DOHH2 (cell line): ENCODE results near the gene KLK3.

Experiments used
- H3F3A ChIP-seq: fragments of 200-600 bp; sonication (generic), shearing (Covaris generic); 2 replicates; pipeline ENCODE4 v1.6.0; 2016; ENCODE audit warnings: antibody characterized with exemption, mild to moderate bottlenecking; ENCODE audit not compliant: control insufficient read depth, insufficient read depth
- H3K27ac ChIP-seq: fragments of 200-600 bp; sonication (generic); 2 replicates; pipeline ENCODE4 v1.5.1; 2014; ENCODE audit warnings: low read depth, mild to moderate bottlenecking, low read length, moderate library complexity
- H3K27me3 ChIP-seq: fragments of 200-600 bp; sonication (generic); 2 replicates; pipeline ENCODE4 v1.6.1; 2014; ENCODE audit warnings: mild to moderate bottlenecking, low read length, mixed read lengths; ENCODE audit not compliant: control insufficient read depth
- H3K36me3 ChIP-seq: fragments of 200-600 bp; sonication (generic); 2 replicates; pipeline ENCODE4 v1.6.1; 2014; ENCODE audit warnings: mild to moderate bottlenecking, low read length, moderate library complexity, mixed read lengths; ENCODE audit not compliant: control insufficient read depth
- H3K4me1 ChIP-seq: fragments of 200-600 bp; sonication (generic); 2 replicates; pipeline ENCODE4 v1.6.1; 2014; ENCODE audit warnings: mild to moderate bottlenecking, low read length, mixed read lengths; ENCODE audit not compliant: control insufficient read depth
- H3K4me2 ChIP-seq: fragments of 200-600 bp; sonication (generic); 2 replicates; pipeline ENCODE4 v1.6.0; 2014; ENCODE audit warnings: mild to moderate bottlenecking, low read length, moderate library complexity
- H3K4me3 ChIP-seq: fragments of 200-600 bp; sonication (generic); 2 replicates; pipeline ENCODE4 v1.5.1; 2014; ENCODE audit warnings: mild to moderate bottlenecking, low read length, mixed read lengths
- H3K79me2 ChIP-seq: fragments of 200-600 bp; sonication (generic); 2 replicates; pipeline ENCODE4 v1.6.1; 2014; ENCODE audit warnings: mild to moderate bottlenecking, low read length, mixed read lengths; ENCODE audit not compliant: control insufficient read depth
- H3K9me2 ChIP-seq: fragments of 200-600 bp; sonication (generic); replicated peaks from 2 replicates; pipeline ENCODE4 v1.6.1; 2014; ENCODE audit warnings: mild to moderate bottlenecking, low read length, mixed read lengths; ENCODE audit not compliant: control insufficient read depth
- H3K9me3 ChIP-seq: fragments of 200-600 bp; sonication (generic); 2 replicates; pipeline ENCODE4 v1.6.1; 2014; ENCODE audit warnings: antibody characterized with exemption, low read length, mixed read lengths; ENCODE audit not compliant: control insufficient read depth, insufficient read depth
- H4K20me1 ChIP-seq: fragments of 200-600 bp; sonication (generic); 2 replicates; pipeline ENCODE4 v1.6.0; 2014; ENCODE audit warnings: low read depth, mild to moderate bottlenecking, antibody characterized with exemption, low read length, moderate library complexity; ENCODE audit not compliant: control insufficient read depth, insufficient read depth
- EZH2phosphoT487 ChIP-seq: fragments of 200-600 bp; sonication (generic); IDR thresholded peaks from 2 replicates; pipeline ENCODE4 v1.6.1; 2017; ENCODE audit warnings: borderline replicate concordance, mild to moderate bottlenecking, antibody characterized with exemption, low read length, moderate library complexity, mixed read lengths
- TF ChIP-seq, protein P1 (sequence below): fragments of 200-600 bp; sonication (generic); IDR thresholded peaks from one replicate; pipeline ENCODE4 v1.5.1; 2014; ENCODE audit warnings: antibody characterized with exemption, mild to moderate bottlenecking, low read depth, low read length; ENCODE audit not compliant: poor library complexity, severe bottlenecking

The KLK3 gene

DNA sequence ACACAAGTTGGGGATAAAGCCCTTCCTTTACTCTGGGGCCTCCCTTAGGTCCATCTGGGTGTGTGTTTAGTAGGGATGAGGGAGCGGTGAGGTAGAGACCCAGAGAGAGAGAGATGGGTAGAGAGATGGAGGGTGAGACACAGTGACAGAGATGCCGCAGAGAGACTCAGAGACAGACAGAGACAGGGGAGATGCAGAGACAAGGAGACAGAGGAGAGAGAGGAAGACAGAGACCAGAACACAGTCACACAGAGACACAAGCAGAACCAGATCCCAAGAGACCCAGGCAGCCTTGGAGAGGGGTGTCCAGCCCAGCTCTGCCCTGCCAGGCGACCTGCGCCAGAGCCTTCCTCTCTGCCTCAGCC lies 33.5 kb upstream of the KLK3 start:
- Histone ChIP-seq H3K4me2 (peak overlapping the region; percentile 93), H3K79me2 (no peaks in the 10 kb centered on the region), H3K36me3 (no peaks in the 10 kb centered on the region), H3K4me1 (peaks cover 53% of the 10 kb centered on the region), H3F3A (peaks cover 4% of the 10 kb centered on the region; the same call in 1 of the 2 replicates), H3K27ac (peak overlapping the region; percentile 62), H3K4me3 (peak overlapping the region; percentile 55), H3K9me3 (no peaks in the 10 kb centered on the region), H3K27me3 (peaks cover 18% of the 10 kb centered on the region), H4K20me1 (no peaks in the 10 kb centered on the region), H3K9me2 (no peaks in the 10 kb centered on the region)
- TF ChIP-seq, protein P1, sequence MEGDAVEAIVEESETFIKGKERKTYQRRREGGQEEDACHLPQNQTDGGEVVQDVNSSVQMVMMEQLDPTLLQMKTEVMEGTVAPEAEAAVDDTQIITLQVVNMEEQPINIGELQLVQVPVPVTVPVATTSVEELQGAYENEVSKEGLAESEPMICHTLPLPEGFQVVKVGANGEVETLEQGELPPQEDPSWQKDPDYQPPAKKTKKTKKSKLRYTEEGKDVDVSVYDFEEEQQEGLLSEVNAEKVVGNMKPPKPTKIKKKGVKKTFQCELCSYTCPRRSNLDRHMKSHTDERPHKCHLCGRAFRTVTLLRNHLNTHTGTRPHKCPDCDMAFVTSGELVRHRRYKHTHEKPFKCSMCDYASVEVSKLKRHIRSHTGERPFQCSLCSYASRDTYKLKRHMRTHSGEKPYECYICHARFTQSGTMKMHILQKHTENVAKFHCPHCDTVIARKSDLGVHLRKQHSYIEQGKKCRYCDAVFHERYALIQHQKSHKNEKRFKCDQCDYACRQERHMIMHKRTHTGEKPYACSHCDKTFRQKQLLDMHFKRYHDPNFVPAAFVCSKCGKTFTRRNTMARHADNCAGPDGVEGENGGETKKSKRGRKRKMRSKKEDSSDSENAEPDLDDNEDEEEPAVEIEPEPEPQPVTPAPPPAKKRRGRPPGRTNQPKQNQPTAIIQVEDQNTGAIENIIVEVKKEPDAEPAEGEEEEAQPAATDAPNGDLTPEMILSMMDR, result no peak
- TF ChIP-seq EZH2phosphoT487, result no peak

DNA sequence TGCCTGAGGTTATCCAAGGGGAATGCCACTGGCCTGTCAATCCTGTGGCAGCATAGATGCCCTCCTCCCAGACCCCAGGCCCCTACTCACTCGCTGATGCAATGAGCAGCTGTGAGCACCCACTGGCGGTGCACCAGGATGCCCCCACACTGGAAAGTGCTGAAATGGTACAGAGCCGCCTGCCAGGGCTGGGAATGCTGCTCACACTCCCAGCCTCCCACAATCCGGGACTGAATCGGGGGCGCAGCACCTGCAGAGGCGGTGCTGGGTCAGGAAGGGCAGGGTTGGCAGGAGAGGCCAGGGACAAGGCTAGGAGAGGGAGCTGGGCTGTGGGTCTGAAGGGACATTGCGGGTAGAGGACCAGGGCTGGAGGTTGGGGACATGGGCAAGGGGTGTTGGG lies 33.1 kb upstream of the KLK3 start:
- H3K79me2 ChIP-seq, result no peaks in the 10 kb centered on the region
- H3K9me3 ChIP-seq, result no peaks in the 10 kb centered on the region
- peak overlapping the region; percentile 93 for H3K4me2 ChIP-seq
- H3K4me1 ChIP-seq, result peaks cover 53% of the 10 kb centered on the region
- no peaks in the 10 kb centered on the region for H4K20me1 ChIP-seq
- H3K36me3 ChIP-seq, result no peaks in the 10 kb centered on the region
- H3F3A ChIP-seq, result peaks cover 4% of the 10 kb centered on the region; the same call in 1 of the 2 replicates
- H3K9me2 ChIP-seq, result no peaks in the 10 kb centered on the region
- H3K27ac ChIP-seq, result no peak overlapping the region
- TF ChIP-seq EZH2phosphoT487, result no peak
- TF ChIP-seq, protein P1, result no peak
- H3K4me3 ChIP-seq, result no peak overlapping the region; the same call in 1 of the 2 replicates
- H3K27me3 ChIP-seq, result peaks cover 18% of the 10 kb centered on the region

DNA sequence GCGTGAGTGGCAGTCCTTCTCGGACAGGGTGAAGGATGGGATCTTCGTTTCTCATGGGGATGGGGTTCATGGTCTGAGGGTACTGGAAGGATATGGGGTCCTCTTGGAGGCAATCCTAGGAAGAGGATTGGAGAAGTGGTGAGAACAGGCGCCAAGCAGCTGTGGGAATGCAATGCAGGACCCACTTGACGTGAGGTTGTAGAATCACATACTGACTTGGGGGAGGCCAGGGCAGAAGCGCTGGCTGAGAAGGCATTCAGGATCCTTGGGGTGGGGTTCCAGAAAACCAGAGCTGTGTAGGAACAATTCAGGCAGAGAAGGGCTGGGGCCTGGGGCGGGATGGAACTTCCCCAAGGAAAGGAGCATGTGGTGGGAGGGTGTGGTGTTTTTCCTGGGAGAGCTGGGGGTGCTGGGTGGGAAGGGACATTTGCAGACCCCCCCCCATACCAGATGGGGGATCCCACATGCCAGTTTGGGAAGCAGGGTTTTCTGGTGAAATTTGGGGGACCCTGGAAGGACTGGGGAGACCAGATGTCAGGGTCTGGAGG lies 32.0 kb upstream of the KLK3 start:
- H3K27me3 ChIP-seq, result peaks cover 18% of the 10 kb centered on the region
- H3K4me3 ChIP-seq, result no peak overlapping the region
- H4K20me1 ChIP-seq, result no peaks in the 10 kb centered on the region
- peaks cover 43% of the 10 kb centered on the region for H3K4me1 ChIP-seq
- no peak overlapping the region for H3K27ac ChIP-seq
- H3K36me3 ChIP-seq, result no peaks in the 10 kb centered on the region
- H3K4me2 ChIP-seq, result no peak overlapping the region
- TF ChIP-seq, protein P1, result no peak
- no peak for TF ChIP-seq EZH2phosphoT487
- peaks cover 4% of the 10 kb centered on the region; the same call in 1 of the 2 replicates for H3F3A ChIP-seq
- no peaks in the 10 kb centered on the region for H3K9me3 ChIP-seq
- no peaks in the 10 kb centered on the region for H3K9me2 ChIP-seq
- no peaks in the 10 kb centered on the region for H3K79me2 ChIP-seq
